SU-DHL-6 (cell line): ENCODE data around the gene ATP13A3.

ENCODE experiments used
- H2AFZ ChIP-seq: fragments of 200-600 bp; sonication (generic); 2 replicates; pipeline ENCODE4 v1.6.1; 2014; ENCODE audit warnings: low read depth, mild to moderate bottlenecking, moderate library complexity, mixed read lengths, antibody characterized with exemption, low read length; ENCODE audit not compliant: severe bottlenecking
- H3F3A ChIP-seq: fragments of 200-600 bp; shearing (Covaris generic); 2 replicates; pipeline ENCODE4 v1.6.0; 2016; ENCODE audit warnings: antibody characterized with exemption, mild to moderate bottlenecking; ENCODE audit not compliant: insufficient read depth
- H3K27ac ChIP-seq: fragments of 200-600 bp; sonication (generic); 2 replicates; pipeline ENCODE4 v1.5.1; 2016; ENCODE audit warnings: low read depth, mild to moderate bottlenecking, low read length, moderate library complexity, mixed read lengths
- H3K27me3 ChIP-seq: fragments of 200-600 bp; sonication (generic), shearing (Covaris generic); 2 replicates; pipeline ENCODE4 v1.6.0; 2014; ENCODE audit warnings: mild to moderate bottlenecking, low read length
- H3K36me3 ChIP-seq: fragments of 200-600 bp; sonication (generic); 2 replicates; pipeline ENCODE4 v1.6.1; 2014; ENCODE audit warnings: mild to moderate bottlenecking, low read length, mixed read lengths
- H3K4me2 ChIP-seq: fragments of 300-600, 200-600 bp; shearing (Covaris generic), sonication (generic); 2 replicates; pipeline ENCODE4 v1.6.0; 2014; ENCODE audit warnings: low read length, low read depth, mild to moderate bottlenecking; ENCODE audit not compliant: poor library complexity, severe bottlenecking
- H3K4me3 ChIP-seq: fragments of 200-600 bp; sonication (generic); 2 replicates; pipeline ENCODE4 v1.5.1; 2014; ENCODE audit warnings: antibody characterized with exemption, low read length, mild to moderate bottlenecking, mixed read lengths; ENCODE audit not compliant: insufficient read depth, poor library complexity, severe bottlenecking
- H3K79me2 ChIP-seq: fragments of 200-600 bp; sonication (generic); 2 replicates; pipeline ENCODE4 v1.6.1; 2014; ENCODE audit warnings: mild to moderate bottlenecking, low read length, moderate library complexity; ENCODE audit not compliant: insufficient read depth
- H3K9ac ChIP-seq: fragments of 200-600 bp; sonication (generic); 2 replicates; pipeline ENCODE4 v1.7.0; 2014; ENCODE audit warnings: mild to moderate bottlenecking, low read length
- H3K9me2 ChIP-seq: fragments of 200-600 bp; sonication (generic); replicated peaks from 2 replicates; pipeline ENCODE4 v1.6.1; 2014; ENCODE audit warnings: low read length; ENCODE audit not compliant: insufficient read depth
- H3K9me3 ChIP-seq: fragments of 200-600 bp; sonication (generic); 2 replicates; pipeline ENCODE4 v1.6.1; 2014; ENCODE audit warnings: low read length, mixed read lengths; ENCODE audit not compliant: insufficient read depth
- H4K20me1 ChIP-seq: fragments of 200-600 bp; sonication (generic); 2 replicates; pipeline ENCODE4 v1.6.1; 2014; ENCODE audit warnings: low read depth, mild to moderate bottlenecking, antibody characterized with exemption, low read length, moderate library complexity, mixed read lengths
- EZH2phosphoT487 ChIP-seq: fragments of 200-600 bp; sonication (generic), shearing (Covaris generic); conservative IDR thresholded peaks from 2 replicates; pipeline ENCODE4 v1.6.1; 2018; ENCODE audit warnings: mild to moderate bottlenecking, antibody characterized with exemption, low read length, moderate library complexity, mixed read lengths
- TF ChIP-seq, protein P1 (sequence below): fragments of 200-600 bp; sonication (generic); IDR thresholded peaks from one replicate; pipeline ENCODE4 v1.5.1; 2017; ENCODE audit warnings: antibody characterized with exemption, mild to moderate bottlenecking, low read length, moderate library complexity; ENCODE audit not compliant: insufficient read depth, poor library complexity, severe bottlenecking

ATP13A3 gene

GRCh38 chr3:194527726-194528125 lies 40.9 kb upstream of the ATP13A3 start:
- no peak overlapping the region for H3K9ac ChIP-seq
- no peak overlapping the region for H3K27ac ChIP-seq
- H3K4me2 ChIP-seq, result no peak overlapping the region

DNA sequence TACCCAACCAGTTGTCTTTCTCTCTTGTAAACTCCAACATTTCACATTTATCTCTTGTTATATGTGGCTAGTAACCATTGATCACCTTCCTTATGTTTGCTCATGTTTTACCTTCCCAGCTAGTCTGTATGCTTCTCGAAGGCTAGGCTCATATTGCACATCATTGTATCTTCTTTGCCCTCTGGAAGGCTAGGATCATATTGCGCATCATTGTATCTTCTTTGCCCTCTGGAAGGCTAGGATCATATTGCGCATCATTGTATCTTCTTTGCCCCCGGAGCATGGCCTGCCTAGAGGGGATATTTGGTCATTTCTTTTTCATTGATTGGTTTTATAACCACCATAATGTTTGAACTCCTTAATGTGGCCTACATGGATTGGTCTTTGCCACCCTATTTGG lies 39.4 kb upstream of the ATP13A3 start:
- H3K4me3 ChIP-seq, result no peak overlapping the region
- H3K36me3 ChIP-seq, result no peaks in the 10 kb centered on the region
- no peak overlapping the region for H3K9ac ChIP-seq
- H3K4me2 ChIP-seq, result no peak overlapping the region
- no peaks in the 10 kb centered on the region for H3K79me2 ChIP-seq
- no peaks in the 10 kb centered on the region for H3K9me2 ChIP-seq
- H4K20me1 ChIP-seq, result no peaks in the 10 kb centered on the region
- no peaks in the 10 kb centered on the region for H3K27me3 ChIP-seq
- no peak overlapping the region for H2AFZ ChIP-seq
- H3K9me3 ChIP-seq, result no peaks in the 10 kb centered on the region
- no peaks in the 10 kb centered on the region for H3F3A ChIP-seq
- no peak overlapping the region for H3K27ac ChIP-seq
- no peak for TF ChIP-seq EZH2phosphoT487
- TF ChIP-seq, protein P1, sequence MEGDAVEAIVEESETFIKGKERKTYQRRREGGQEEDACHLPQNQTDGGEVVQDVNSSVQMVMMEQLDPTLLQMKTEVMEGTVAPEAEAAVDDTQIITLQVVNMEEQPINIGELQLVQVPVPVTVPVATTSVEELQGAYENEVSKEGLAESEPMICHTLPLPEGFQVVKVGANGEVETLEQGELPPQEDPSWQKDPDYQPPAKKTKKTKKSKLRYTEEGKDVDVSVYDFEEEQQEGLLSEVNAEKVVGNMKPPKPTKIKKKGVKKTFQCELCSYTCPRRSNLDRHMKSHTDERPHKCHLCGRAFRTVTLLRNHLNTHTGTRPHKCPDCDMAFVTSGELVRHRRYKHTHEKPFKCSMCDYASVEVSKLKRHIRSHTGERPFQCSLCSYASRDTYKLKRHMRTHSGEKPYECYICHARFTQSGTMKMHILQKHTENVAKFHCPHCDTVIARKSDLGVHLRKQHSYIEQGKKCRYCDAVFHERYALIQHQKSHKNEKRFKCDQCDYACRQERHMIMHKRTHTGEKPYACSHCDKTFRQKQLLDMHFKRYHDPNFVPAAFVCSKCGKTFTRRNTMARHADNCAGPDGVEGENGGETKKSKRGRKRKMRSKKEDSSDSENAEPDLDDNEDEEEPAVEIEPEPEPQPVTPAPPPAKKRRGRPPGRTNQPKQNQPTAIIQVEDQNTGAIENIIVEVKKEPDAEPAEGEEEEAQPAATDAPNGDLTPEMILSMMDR, result no peak

More at GRCh38 chr3:194527726-194528125, 40.9 kb upstream of the ATP13A3 start:
- Histone ChIP-seq H2AFZ (no peak overlapping the region), H3K9me2 (no peaks in the 10 kb centered on the region), H4K20me1 (no peaks in the 10 kb centered on the region), H3K9me3 (no peaks in the 10 kb centered on the region), H3K36me3 (no peaks in the 10 kb centered on the region), H3K4me3 (no peak overlapping the region), H3F3A (no peaks in the 10 kb centered on the region), H3K79me2 (no peaks in the 10 kb centered on the region), H3K27me3 (no peaks in the 10 kb centered on the region)
- no peak for TF ChIP-seq EZH2phosphoT487
- TF ChIP-seq, protein P1, result no peak

DNA sequence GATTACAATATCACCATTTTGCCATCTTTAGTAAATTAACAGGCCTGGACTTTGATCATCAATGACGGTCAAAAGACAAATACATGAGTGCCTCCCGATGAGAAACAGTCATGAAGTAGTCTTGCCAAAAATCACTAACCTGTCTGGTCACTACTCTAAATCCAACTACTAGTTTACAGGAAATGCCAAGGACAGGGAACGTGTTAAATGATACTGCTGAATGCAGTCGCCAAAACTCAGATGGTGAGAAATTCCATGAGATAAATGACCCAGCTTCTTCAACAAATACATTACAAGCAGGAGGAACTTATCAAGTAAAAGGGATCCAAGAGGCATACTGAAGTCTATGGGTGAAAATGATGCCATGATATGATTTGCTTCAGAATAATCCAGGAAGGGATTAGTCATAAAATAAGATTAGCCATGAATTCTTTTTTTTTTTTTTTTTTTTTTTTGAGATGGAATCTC lies 35.8 kb upstream of the ATP13A3 start:
- Histone ChIP-seq H3K9me2 (no peaks in the 10 kb centered on the region), H2AFZ (no peak overlapping the region), H3K9ac (no peak overlapping the region), H3K36me3 (no peaks in the 10 kb centered on the region), H3K79me2 (no peaks in the 10 kb centered on the region), H3K27me3 (no peaks in the 10 kb centered on the region), H3F3A (no peaks in the 10 kb centered on the region), H3K4me3 (no peak overlapping the region), H3K4me2 (no peak overlapping the region), H4K20me1 (no peaks in the 10 kb centered on the region), H3K9me3 (no peaks in the 10 kb centered on the region), H3K27ac (no peak overlapping the region)
- TF ChIP-seq, protein P1, result no peak
- TF ChIP-seq EZH2phosphoT487, result no peak
